OCI-LY7 (cell line): ENCODE data around the gene ATF7.

Experiments
- CTCF ChIP-seq: fragments of 200-600 bp; sonication (generic); conservative IDR thresholded peaks from 2 replicates; pipeline ENCODE4 v1.5.1; 2014; ENCODE audit warnings: mild to moderate bottlenecking, antibody characterized with exemption, low read length, moderate library complexity, mixed read lengths
- EZH2phosphoT487 ChIP-seq: fragments of 200-600 bp; sonication (generic); IDR thresholded peaks from 2 replicates; pipeline ENCODE4 v1.6.1; 2018; ENCODE audit warnings: low read depth, borderline replicate concordance, mild to moderate bottlenecking, mixed run types, antibody characterized with exemption, low read length, moderate library complexity, mixed read lengths

- TF ChIP-seq EZH2phosphoT487 (no peak), CTCF (no peak)
These were observed 1.7 kb downstream of the ATF7 start for GRCh38 chr12:53624458-53624857.
